NCI-H2029 (cell line): Measurements from ENCODE around the gene PRSS33.
A peak's percentile ranks its signal among the peaks of the same experiment; 100 is the strongest.

ENCODE experiments used
- DNase-seq: peaks from one replicate; lab custom pipeline; 2025; lab: John Stamatoyannopoulos, UW

PRSS33 gene, protein sequence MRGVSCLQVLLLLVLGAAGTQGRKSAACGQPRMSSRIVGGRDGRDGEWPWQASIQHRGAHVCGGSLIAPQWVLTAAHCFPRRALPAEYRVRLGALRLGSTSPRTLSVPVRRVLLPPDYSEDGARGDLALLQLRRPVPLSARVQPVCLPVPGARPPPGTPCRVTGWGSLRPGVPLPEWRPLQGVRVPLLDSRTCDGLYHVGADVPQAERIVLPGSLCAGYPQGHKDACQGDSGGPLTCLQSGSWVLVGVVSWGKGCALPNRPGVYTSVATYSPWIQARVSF

DNA sequence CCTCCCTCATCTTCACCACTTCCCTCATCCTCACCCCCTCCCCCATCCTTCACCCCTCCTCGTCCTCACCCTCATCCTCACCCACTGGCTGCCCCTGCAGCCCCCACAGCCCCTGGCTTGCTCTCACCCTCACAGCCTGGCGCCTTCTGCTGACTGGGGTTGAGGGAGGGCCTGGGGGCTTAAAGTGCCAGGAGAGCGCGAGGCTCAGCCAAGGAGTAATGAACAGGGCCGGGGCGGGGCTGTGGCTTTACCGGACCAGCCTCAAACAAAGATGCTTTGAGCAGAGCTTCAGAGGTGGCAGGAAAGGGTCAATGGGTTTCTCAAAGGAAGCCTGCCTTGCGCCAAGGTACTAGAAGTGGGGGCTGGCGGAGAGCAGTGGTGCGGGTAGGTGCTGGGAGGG, at the start of gene PRSS33:
Gene PRSS33 (minus strand): TSS at position 155 of the 400 bp plus-strand sequence. CDS start 1,013 bp downstream, outside the sequence.
- no peak for DNase-seq

DNA sequence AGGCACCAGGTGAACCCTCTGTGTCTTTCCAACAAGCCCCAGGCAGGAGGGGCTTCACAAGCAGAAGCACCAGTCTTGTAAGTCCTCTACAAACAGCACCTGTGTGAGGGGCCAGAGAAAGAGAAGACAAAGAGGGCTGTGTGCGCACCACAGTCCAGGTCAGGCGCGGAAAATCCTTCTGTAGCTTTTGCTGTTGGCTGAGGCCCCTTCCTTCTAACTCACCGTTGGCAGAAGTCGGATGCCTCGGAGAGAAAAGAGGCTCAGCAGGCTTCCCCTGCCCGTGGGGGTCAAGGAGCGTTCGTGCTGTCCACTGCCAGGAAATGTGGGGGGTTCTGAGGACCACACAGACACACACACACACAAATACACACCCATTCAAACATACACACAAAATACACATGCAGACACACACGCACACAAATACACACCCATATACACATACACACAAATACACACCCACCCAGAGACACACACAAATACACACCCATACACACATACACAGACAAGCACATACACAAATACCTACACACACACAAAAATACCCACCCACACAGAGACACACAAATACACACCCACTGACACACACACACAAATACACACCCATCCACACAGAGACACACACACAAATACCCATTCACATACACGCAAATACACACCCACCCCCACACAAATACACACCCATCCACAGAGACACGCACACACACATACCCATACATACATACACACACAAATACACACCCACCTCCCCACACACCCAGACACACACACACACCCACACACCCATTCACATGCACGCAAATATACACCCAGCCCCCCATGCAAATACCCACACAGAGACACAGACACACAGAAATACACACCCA, 49.5 kb upstream of the PRSS33 start:
- DNase-seq = no peak

DNA sequence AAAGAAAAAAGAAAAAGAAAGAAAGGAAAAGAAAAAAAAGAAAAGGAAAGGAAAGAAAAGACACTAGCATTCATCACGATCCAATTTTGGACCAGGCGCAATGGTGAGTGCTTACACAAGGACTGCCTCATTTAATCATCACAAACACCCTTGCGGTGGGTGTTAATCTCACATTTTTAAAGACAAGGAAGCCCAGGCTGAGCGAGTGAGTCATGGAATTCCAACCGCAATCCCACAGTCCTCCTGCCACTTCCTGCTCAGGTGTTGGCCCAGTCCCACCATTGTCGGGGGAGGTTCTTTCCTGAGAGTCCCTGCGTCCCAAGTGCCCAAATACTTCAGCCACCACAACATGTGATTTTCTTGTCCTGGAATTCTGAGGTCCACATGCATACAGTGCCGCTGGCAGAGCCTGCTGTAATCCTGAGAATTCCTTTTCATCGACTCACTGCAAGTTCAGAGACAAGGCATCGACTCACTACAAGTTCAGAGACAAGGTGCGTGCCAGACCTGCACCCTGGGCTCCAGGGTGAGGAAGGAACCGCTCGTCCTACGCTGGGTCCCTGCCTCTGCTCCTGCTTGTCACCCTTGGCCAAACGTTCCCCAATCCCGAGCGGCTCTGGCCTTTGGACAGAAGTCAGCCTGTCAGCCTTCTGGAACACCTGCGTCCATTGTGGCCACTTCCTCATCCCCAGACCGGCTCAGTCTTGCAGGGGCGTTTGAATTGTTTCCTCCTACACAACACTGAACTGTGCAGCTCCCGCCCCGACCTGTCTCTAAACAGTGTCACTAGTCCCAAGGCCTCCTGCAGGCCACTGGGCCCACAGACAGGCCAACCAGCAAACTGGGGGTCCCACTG, 48.5 kb upstream of the PRSS33 start:
- DNase-seq = peak; percentile 41

DNA sequence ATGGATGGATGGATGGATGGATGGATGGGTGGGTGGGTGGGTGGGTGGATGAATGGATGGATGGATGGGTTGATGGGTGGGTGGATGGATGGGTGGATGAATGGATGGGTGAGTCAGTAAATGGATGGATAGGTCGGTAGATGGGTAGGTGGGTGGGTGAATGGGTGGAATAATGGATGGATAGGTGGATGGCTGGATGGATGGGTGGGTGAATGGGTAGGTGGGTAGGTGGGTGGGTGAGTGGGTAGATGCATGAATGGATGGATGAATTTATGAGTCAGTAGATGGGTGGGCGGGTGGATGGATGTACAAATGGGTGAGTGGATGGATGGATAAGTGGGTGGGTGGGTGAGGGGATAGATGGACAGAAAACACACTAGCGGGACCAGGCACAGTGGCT, 47.6 kb upstream of the PRSS33 start:
- no peak for DNase-seq

DNA sequence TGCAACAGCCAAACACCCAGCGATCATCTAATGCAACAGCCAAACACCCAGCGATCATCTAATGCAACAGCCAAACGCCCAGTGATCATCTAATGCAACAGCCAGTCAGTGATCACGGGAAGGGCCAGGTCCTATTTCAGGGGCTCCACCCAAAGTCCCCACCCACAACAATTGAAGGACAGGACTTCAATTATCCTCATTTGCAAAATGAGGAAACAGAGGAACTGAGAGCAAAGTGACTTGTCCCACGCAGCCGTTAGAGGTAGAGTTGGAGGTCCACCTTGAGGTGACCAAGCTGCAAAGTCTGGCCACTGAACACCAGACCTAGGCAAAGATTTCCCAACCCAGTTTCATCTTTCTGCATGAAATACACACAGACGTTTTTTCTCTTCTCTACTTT, 46.4 kb upstream of the PRSS33 start:
- no peak for DNase-seq

DNA sequence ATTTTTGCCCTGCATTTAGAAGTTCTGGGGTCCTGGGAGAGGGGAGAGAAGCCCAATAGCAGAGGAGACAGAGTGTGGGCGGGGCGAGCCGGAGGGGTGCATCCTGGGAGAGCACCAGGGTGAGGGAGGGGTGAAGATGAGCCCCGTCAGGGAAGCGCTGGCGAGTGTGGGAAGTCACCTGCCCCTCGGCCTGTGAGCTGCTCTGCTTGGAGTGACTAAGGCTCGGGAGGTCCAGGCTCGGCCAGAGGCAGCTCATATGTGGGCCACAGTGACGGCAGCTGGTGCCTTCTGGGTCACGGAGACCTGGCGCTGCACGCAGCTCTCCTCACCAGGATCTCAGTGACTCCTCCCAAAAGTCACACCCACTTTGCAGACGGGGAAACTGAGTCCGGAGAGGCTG, 43.8 kb upstream of the PRSS33 start:
- no peak for DNase-seq

DNA sequence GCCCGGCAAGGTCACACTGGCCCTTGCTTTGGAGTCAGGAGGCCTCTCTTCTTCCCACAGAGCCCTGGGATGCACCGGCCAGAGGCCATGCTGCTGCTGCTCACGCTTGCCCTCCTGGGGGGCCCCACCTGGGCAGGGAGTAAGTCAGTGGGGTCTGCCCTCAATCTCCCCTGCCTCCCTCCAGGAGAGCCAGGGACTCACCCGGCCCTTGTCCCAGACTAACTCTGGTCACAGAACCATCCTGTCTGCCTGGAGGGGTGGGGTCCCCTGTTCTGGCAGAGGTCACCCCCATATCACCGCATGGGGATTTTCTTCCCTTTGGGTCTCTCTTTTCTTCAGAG, 43.0 kb upstream of the PRSS33 start:
- no peak for DNase-seq

DNA sequence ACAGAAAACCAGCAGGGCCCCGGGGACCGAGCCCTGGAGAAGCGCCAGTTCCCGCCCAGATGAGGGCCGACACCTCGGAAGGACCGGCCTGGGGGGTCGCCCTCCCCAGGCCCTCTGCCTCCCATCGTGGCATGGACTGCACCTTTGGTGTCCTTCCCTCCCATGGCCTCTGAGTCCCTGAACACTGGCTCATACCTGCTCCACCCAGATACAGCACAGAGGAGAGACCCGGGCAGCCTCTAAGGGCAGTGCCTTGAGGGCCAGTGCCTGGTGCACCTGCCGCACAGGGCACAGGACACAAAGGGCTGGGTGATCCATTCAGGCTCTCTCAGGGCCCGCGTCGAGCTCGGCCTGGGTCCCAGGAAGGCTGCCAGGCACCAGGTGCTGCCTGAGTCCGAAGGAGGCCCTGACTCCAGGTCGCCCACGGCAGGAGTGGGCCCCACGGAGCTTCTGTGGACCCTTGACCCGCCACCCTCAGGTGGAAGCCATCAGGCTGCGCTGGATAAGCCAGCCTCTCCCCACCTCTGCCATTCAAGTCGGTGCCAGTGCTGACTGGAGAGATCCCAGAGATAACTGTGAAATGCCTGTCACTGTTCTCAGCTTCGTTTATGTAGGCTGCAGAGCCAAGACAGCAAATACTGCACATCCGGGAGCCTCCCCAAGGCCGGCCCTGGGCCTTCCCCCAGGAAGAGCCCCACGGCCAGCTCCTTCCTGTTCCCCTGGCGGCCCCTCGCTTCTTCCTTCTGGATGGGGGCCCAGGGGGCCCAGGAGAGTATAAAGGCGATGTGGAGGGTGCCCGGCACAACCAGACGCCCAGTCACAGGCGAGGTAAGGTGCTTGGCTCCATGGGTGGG, 42.4 kb upstream of the PRSS33 start, which contains the start of gene ZG16B:
Gene ZG16B (plus strand): TSS at position 803 of the 854 bp plus-strand sequence. CDS start 139 bp downstream, outside the sequence.
- no peak for DNase-seq

DNA sequence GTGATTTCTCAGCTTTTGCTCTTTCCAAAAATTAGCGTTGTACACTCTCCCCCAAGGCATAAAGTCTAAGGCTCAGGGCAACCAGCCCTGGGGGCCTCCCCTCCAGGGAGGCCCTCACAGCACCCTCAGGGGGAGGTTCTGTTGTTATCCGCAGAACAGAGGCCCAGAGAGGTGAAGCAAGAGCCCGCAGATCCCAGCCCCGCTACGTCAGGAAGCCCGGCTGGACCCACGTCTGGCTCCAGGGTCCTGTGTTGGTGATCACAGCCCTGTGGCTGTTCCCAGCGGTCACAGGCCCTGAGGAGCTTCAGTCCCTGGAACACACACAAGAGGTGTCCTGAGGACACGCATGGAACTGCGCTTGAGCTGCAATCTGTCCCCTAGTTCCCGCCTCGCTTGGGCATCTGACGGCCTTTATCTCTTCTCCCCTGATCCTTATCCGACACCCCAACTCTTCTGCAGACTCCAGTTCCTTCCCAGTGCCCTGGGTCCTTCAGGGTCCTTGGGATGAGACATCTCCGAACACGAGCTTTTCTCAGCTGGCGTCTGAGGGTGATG, 41.6 kb upstream of the PRSS33 start:
- DNase-seq = no peak

DNA sequence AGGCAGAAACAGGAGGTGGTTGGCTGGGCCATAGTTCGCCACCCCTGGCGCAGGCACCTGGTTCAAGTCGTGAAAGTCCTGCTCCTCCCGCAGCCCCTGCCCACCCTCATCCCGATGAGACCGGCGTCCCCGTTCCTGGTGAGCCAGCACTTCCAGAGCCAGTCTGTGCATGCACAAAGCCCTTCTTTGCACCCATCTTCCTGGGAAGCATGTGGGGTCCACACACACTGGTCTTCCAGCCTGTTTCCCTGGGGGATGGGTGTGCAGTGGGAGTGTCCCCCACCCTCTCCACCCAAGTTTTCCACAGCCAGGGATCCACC, 41.1 kb upstream of the PRSS33 start:
- no peak for DNase-seq

DNA sequence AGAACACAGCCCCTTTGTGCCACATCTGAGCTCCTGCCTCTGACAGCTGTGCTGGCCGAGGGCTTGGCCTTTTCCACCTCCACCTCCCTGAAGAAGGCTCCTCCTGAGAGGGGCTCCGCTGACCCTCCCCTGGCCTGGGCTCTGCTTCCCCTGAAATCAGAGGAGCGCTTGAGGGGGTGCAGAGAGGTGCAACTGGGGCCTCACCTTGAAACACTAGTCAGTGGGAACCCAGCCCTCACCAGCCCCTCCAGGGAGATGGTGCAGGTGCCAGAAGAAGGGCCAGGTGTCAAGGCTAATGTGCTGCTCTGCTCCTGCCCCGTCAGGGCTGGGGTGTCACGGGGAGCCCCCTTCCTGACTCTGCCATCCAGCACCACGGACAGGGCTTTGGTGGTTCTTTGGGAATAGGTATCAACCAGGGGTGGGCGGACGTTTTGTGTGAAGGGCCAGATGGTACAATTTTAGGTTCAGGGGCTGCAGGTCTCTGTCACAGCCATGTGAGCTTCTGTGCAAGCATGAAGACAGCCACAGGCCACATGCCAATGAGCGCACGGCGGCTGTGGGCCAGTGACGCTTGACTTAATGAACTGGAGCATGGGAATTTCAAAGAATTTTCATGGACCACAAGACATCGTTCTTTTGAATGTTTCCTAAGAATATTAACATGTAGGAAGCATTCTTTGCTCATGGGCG, 40.6 kb upstream of the PRSS33 start:
- DNase-seq = no peak

DNA sequence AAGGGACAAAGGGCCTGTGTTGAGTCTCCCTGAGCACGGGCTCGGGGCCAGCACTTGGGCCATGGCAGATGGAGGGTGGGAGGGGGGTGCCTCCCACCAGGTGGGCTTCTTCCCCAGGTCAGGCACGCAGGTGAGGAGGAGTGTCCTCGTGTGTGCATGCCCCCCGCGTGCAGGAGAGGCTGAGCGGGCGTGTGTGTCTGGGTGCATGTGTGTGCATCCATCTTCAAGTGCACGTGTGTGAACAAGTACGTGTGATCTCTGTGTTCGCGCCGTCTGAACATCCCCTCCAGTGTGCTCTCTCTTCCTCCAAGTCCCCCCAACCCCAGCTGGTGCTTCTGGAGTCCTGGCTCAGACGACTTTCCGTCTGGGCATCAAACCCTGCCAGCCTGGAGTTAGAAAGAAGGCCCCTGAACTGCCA, 40.0 kb upstream of the PRSS33 start:
- DNase-seq = no peak

DNA sequence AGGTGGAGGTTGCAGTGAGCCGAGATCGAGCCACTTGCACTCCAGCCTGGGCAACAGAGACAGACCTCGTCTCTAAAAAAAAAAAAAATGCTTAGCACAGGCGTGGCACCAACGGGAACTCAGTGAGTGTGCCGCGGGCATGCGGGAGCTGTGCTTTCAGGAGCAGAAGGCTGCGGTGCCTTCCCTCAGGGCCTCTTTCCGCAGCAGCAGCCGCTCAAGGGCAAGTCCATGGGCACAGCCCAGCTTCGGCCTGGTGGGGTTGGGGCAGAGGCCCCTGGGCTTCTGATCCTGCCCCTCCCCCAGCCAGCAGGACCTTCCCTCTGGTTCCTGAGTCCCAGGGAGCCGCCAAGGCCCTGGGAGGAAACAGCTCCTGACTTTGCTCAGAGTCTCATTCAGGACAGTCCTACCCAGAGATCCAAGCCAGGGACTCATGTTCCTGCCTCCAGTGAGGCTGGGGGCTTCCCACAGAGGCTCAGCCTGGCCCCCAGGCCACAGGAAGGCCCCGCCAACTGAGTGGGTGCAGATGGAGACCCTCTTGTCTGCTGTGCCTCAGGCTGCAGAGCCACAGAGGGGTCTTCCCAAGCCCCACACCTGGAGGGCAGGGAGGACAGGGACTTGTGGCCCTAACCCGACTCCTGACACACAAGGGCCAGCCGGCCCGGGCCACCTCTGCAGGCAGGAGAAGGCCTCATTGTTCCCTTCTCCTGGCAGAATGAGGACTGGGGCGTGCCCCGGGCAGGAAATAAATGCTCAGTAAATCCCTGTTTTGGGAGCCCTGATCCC, 39.4 kb upstream of the PRSS33 start:
- DNase-seq = no peak

DNA sequence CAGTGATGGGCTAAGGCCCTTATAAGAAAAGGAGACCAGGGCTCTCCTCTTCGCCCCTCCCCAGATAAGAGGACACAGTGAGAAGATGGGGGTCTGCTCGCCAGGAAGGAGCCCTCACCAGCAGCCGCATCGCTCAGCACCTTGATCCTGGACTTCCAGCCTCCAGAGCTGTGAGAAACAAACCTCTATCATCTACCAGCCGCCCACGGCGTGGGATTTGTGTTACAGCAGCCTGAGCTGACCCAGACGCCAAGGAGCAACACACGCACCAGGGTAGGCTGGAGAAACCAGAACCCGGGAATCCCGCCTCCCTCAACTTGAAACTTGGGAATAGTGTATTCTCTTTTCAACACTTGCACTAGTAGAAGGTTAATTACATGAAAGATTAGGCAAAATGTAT, 38.5 kb upstream of the PRSS33 start:
- no peak for DNase-seq

DNA sequence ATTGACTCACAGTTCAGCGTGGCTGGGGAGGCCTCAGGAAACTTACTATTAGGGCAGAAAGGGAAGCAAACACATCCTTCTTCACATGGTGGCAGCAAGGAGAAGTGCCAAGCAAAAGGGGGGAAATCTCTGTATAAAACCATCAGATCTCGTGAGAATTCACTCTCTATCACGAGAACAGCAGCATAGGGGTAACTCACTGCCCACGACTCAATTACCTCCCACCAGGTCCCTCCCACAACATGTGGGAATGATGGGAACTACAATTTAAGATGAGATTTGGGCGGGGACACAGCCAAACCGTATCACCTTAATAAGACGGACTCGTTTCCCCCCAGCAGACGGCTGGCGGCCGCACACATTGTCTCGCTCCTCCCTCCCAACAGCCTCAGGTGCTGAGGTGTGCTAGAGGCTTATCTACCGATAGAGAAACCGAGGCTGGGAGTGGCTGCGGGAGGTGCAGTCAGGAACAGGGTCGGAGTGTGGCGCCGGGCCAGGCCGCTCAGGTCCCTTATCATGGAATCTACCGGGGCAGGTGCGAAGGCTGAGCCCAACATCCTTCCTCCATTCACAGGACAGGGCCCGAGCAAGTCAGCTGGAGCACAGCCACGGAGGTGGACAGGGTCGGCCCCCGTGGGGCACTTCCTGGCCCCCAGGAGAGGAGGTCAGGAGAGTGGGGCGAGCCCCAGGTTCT, 37.8 kb upstream of the PRSS33 start:
- DNase-seq = no peak

DNA sequence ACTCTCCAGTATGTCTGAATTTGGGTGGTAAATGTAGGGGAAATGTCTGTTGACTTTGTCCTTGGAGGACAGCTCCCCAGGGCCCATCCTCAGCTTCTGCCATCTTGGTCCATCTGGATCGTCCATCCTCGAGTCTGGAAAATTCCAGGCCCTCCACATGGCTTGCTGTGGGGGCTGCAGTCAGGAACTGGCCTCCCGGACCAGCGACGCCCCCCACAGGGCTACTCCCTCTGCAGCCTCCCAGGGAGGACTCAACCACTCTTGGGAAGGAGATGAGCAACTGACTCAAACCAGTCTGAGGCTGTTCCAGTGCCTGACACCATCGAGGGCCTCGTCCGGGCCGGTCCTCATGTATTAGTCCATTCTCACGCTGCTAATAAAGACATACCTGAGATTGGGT, 37.3 kb upstream of the PRSS33 start:
- DNase-seq = no peak

DNA sequence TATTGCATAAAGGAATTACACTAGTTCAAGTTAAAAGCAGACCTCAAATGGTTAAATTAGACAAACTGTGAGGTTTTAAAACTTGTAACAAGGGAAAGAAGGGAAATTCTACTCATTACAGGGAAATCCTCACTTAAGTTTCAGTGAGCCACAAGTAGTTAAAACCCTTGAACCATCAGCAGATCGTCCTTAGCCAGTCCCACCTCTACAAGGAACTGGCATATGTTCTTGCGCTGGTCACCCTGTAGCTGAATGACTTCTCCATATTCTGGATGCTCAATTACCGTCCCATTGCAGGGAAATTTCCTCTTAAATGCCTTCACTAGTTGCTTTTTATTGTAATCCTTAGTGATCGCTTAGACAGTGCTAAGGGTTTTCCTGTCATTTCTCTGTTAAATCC, 35.1 kb upstream of the PRSS33 start:
- no peak for DNase-seq

DNA sequence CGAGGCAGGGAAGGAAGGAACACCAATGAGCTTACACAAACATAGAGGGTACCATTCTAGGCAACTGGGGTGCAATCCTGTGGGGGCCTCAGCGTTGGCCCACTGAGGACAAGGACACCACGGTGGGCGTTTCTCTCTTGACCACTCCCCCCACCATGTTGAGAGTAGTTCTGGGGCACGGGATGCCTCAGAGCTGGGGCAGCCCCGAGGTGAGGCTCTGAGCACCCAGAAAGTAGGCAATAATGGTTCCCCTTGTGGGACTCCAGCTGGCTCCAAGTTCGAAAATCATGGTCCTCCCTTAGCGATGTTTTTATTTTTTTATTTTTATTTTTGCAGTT, 34.8 kb upstream of the PRSS33 start:
- DNase-seq = no peak

DNA sequence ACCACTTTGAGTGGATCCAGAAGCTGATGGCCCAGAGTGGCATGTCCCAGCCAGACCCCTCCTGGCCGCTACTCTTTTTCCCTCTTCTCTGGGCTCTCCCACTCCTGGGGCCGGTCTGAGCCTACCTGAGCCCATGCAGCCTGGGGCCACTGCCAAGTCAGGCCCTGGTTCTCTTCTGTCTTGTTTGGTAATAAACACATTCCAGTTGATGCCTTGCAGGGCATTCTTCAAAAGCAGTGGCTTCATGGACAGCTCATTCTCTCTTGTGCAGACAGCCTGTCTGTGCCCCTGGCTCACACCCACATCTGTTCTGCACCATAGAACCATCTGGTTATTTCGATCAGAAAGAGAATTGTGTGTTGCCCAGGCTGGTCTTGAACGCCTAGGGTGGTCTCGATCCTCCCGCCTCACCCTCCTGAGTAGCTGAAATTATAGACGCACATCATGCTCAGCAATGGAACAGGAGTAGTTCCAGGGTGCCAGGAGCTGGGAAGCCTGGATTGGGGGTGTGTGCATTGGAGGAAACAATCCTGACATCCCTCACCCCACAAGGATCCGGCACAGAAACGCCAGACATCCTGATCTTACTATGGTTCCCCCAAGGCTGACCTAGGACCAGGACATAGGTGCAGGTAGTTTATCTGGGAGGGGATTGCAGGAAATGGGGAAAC, 34.3 kb upstream of the PRSS33 start:
- DNase-seq = no peak
